Astrocyte of the cerebellum (primary cell): Measurements from ENCODE around the gene BUB1B.

Experiments used
- DNase-seq: peaks from one replicate; pipeline ENCODE4 v3.0.0-alpha.2; 2011; ENCODE audit warnings: low read depth
- H3K4me3 ChIP-seq: 2 replicates; pipeline ENCODE4 v1.5.1; 2011; ENCODE audit warnings: mild to moderate bottlenecking, low read depth, low read length, moderate library complexity
- CTCF ChIP-seq: IDR thresholded peaks from 2 replicates; pipeline ENCODE4 v1.5.1; 2012; ENCODE audit warnings: low read length, low read depth, moderate library complexity, mild to moderate bottlenecking; ENCODE audit errors: missing control alignments
- in situ Hi-C: cut with HindIII; loops from 2 replicates; pipeline ENCODE4 v1.10.0; 2017; ENCODE audit warnings: low sequenced_read_pairs

BUB1B gene

GRCh38 chr15:40244961-40245523 is 84.2 kb downstream of the BUB1B start:
- in situ Hi-C loops = no loop called here
- H3K4me3 ChIP-seq = no peak overlapping the region
- no peak for DNase-seq
- TF ChIP-seq CTCF = no peak

- no peak for DNase-seq
- H3K4me3 ChIP-seq = no peak overlapping the region
- TF ChIP-seq CTCF = no peak
- in situ Hi-C loops = no loop called here
Observed at GRCh38 chr15:40245666-40246450, 85.0 kb downstream of the BUB1B start.

- DNase-seq = no peak
- no peak for TF ChIP-seq CTCF
- in situ Hi-C loops = no loop called here
- no peak overlapping the region for H3K4me3 ChIP-seq
Observed at GRCh38 chr15:40246496-40247280, 85.8 kb downstream of the BUB1B start.

- H3K4me3 ChIP-seq = no peak overlapping the region
- no peak for TF ChIP-seq CTCF
- no peak for DNase-seq
- in situ Hi-C loops = no loop called here
Observed at GRCh38 chr15:40247406-40247971, 86.6 kb downstream of the BUB1B start.

- no peak for DNase-seq
- in situ Hi-C loops = no loop called here
- H3K4me3 ChIP-seq = no peak overlapping the region
- TF ChIP-seq CTCF = no peak
Observed at GRCh38 chr15:40248006-40248783, 87.3 kb downstream of the BUB1B start.
